ENCODE measurements around the gene SLC24A3.
"Not testable (repeated sequence)": the region's sequence is repeated elsewhere in the genome, so short reads cannot be mapped to it uniquely, and the experiment has no call there.

The SLC24A3 gene

GRCh38 chr20:19746396-19746795, 534.0 kb downstream of the SLC24A3 start:
- TF ChIP-seq, protein P1, sequence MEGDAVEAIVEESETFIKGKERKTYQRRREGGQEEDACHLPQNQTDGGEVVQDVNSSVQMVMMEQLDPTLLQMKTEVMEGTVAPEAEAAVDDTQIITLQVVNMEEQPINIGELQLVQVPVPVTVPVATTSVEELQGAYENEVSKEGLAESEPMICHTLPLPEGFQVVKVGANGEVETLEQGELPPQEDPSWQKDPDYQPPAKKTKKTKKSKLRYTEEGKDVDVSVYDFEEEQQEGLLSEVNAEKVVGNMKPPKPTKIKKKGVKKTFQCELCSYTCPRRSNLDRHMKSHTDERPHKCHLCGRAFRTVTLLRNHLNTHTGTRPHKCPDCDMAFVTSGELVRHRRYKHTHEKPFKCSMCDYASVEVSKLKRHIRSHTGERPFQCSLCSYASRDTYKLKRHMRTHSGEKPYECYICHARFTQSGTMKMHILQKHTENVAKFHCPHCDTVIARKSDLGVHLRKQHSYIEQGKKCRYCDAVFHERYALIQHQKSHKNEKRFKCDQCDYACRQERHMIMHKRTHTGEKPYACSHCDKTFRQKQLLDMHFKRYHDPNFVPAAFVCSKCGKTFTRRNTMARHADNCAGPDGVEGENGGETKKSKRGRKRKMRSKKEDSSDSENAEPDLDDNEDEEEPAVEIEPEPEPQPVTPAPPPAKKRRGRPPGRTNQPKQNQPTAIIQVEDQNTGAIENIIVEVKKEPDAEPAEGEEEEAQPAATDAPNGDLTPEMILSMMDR (IDR thresholded peaks at IDR 0.05; ENCODE audit: low read length, missing control alignments), result no peak
- H3K4me3 ChIP-seq (replicated peaks; ENCODE audit: low read depth, low read length), result no peak overlapping the region
- no peak for DNase-seq (ENCODE audit: low read depth)

- TF ChIP-seq, protein P1 (IDR thresholded peaks at IDR 0.05; ENCODE audit: low read length, missing control alignments), result no peak
- no peak overlapping the region for H3K4me3 ChIP-seq (replicated peaks; ENCODE audit: low read depth, low read length)
- DNase-seq (ENCODE audit: low read depth), result no peak
Measured at GRCh38 chr20:19747903-19748302, 535.5 kb downstream of the SLC24A3 start.

- TF ChIP-seq, protein P1 (IDR thresholded peaks at IDR 0.05; ENCODE audit: low read length, missing control alignments), result no peak
- DNase-seq (ENCODE audit: low read depth), result no peak
- H3K4me3 ChIP-seq (replicated peaks; ENCODE audit: low read depth, low read length), result no peak overlapping the region
Measured at GRCh38 chr20:19748681-19749080, 536.2 kb downstream of the SLC24A3 start.

DNA sequence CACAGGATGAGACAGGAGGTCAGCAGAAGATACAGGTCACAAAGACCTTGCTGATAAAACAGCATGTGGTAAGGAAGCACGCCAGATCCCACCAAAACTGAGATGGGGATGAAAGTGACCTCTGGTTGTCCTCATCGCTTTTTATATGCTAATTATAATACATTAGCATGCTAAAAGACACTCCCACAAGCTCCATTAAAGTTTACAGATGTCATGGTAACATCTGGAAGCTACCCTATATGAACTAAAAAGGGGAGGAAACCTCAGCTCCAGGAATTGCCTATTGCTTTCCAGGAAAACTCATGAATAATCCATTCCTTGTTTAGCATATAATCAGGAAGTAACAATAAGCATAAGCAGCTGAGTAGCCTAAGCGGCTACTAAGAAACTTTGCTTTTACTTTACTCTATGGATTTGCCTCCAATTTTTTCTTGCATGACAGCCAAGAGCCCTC, 537.2 kb downstream of the SLC24A3 start:
- no peak for DNase-seq (ENCODE audit: low read depth)
- no peak overlapping the region for H3K4me3 ChIP-seq (replicated peaks; ENCODE audit: low read depth, low read length)
- TF ChIP-seq, protein P1 (IDR thresholded peaks at IDR 0.05; ENCODE audit: low read length, missing control alignments), result no peak

DNA sequence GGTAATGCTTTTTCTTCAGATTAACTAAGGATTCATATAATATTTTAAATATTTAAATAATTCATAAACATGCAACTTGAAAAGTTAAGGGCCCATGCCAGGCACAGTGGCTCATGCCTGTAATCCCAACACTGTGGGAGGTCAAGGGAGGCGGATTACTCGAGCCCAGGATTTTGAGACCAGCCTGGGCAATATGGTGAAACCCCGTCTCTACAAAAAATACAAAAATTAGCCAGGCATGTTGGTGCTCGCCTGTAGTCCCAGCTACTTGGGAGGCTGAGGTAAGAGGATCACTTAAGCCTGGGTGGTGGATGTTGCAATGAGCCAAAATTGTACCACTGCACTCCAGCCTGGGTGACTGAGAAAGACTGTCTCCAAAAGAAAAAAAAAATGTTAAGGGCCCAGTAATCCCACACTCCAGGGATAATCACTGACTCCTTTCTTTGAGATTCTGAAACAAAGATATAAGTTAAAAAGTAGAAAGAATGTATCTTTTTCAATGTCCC, 537.7 kb downstream of the SLC24A3 start:
- H3K4me3 ChIP-seq (replicated peaks; ENCODE audit: low read depth, low read length), result no peak overlapping the region
- DNase-seq (ENCODE audit: low read depth), result no peak
- TF ChIP-seq, protein P1 (IDR thresholded peaks at IDR 0.05; ENCODE audit: low read length, missing control alignments), result no peak

- TF ChIP-seq, protein P1 (IDR thresholded peaks at IDR 0.05; ENCODE audit: low read length, missing control alignments), result no peak
- no peak for DNase-seq (ENCODE audit: low read depth)
- no peak overlapping the region for H3K4me3 ChIP-seq (replicated peaks; ENCODE audit: low read depth, low read length)
Measured at GRCh38 chr20:19750907-19751636, 538.6 kb downstream of the SLC24A3 start.

DNA sequence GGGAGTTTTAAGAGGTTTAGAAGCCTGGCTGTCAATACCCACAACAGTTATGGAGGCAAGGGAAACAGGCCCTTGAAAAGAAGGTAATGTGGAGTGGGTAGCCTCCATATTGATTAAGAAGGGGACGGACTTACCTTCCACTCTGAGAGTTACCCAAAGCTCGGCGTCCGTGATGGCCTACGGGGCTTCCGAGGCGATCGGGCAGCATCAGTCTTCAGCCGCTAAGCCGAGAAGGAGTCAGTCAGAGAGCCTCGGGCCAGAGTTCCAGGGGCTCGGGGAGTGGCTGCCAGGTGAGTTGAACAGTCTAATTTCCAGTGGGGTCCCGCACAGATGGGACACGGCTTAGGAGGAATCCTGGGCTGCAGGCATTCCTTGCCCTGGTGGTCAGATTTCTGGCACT, 541.8 kb downstream of the SLC24A3 start:
- DNase-seq (ENCODE audit: low read depth); H3K4me3 ChIP-seq (replicated peaks; ENCODE audit: low read depth, low read length): not testable (repeated sequence)

Data from fibroblast of pulmonary artery (primary cell).